Measurements from ENCODE around the gene FFAR1.

The FFAR1 gene

DNA sequence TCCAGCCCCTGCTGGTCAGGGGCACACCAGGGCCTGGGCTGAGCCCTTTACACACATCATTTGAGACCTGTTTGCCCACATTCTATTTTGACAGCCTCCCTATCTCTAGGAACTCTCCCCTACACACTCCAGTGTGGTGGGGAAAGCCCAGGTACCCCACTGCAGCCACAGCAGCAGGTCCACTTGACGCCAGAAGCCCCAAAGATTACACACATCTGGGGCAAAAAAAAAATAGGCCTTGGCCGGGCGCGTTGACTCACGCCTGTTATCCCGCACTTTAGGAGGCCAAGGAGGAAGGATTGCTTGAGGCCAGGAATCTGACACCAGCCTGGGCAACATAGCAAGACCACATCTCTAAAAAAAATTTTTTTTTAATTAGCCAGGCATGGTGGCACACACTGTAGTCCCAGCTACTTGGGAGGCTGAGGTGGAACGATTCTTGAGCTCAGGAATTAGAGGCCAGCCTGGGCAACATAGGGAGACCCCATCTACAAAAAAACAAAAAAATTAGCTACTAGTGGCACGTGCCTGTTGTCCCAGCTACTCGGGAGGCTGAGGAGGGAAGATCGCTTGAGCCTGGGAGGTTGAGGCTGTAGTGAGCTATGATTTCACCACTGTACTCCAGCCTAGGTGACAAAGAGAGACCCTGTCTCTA lies 36.8 kb upstream of the FFAR1 start:
- H3K4me2 ChIP-seq (ENCODE audit: insufficient read depth, low read length): no peak overlapping the region
- TF ChIP-seq, protein P1, sequence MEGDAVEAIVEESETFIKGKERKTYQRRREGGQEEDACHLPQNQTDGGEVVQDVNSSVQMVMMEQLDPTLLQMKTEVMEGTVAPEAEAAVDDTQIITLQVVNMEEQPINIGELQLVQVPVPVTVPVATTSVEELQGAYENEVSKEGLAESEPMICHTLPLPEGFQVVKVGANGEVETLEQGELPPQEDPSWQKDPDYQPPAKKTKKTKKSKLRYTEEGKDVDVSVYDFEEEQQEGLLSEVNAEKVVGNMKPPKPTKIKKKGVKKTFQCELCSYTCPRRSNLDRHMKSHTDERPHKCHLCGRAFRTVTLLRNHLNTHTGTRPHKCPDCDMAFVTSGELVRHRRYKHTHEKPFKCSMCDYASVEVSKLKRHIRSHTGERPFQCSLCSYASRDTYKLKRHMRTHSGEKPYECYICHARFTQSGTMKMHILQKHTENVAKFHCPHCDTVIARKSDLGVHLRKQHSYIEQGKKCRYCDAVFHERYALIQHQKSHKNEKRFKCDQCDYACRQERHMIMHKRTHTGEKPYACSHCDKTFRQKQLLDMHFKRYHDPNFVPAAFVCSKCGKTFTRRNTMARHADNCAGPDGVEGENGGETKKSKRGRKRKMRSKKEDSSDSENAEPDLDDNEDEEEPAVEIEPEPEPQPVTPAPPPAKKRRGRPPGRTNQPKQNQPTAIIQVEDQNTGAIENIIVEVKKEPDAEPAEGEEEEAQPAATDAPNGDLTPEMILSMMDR (IDR thresholded peaks at IDR 0.05; ENCODE audit: borderline replicate concordance, extremely low read depth, low read length, poor library complexity, severe bottlenecking): no peak
- TF ChIP-seq EZH2 (IDR thresholded peaks at IDR 0.05; ENCODE audit: borderline replicate concordance, low read depth, low read length, severe bottlenecking): no peak

DNA sequence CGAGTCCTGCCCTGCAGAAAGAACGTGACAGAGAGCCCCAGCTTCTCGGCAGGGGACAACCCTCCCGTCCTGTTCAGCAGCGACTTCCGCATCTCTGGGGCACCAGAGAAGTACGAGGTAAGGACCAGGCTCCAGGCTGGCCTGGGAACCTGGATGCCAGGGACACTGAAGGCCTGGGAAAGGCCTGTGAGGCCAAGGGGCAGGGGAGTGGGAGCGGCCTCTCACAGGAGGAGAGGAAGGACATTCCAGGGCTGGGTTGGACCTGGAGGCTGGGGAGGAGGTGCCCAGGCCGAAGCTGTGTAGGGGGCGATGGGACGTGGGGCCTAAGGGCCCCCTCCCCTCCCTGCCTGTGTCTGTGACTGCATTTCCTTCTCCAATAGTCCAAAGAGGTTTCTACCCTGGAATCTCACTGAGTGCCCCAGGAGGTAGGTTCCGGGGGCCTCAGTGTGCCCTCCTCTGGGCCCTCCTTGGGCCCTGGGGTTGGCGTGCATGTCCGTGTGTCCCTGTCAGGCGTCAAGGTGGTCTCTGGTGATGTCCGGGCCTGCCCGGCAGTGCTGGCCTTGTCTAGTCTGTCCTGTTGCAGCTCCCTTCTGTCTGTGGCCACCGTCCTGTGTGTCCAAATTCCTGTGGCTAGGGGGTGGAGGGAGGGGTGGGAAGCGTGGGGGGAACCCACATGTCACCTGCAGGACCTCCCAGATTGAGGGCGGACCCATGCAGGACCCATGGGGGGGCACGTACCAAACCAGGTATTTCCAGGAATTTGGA lies 35.6 kb upstream of the FFAR1 start:
- H4K20me1 ChIP-seq (ENCODE audit: insufficient read depth, low read length): 0 out of 2 replicates have a peak, but pooled peaks cover 2% of the 10 kb centered on the region
- TF ChIP-seq, protein P1 (IDR thresholded peaks at IDR 0.05; ENCODE audit: borderline replicate concordance, extremely low read depth, low read length, poor library complexity, severe bottlenecking): no peak
- no peak overlapping the region for H2AFZ ChIP-seq (ENCODE audit: low read depth, low read length)
- no peak overlapping the region for H3K4me3 ChIP-seq (ENCODE audit: low read depth in 1 of 2, low read length in 2 of 2)
- no peaks in the 10 kb centered on the region for H3K27me3 ChIP-seq (ENCODE audit: insufficient read depth, low read length, poor library complexity)
- no peak overlapping the region for H3K27ac ChIP-seq (ENCODE audit: low read length)
- H3K4me1 ChIP-seq (ENCODE audit: insufficient read depth, low read length): no peaks in the 10 kb centered on the region
- H3K9ac ChIP-seq (ENCODE audit: low read depth, low read length): no peak overlapping the region
- H3K9me3 ChIP-seq (ENCODE audit: insufficient read depth, low read length, severe bottlenecking): no peaks in the 10 kb centered on the region
- DNase-seq (no peak), ATAC-seq (ENCODE audit: insufficient read depth, low read depth) (no peak)
- no peaks in the 10 kb centered on the region for H3K79me2 ChIP-seq (ENCODE audit: insufficient read depth, low read length)
- H3K4me2 ChIP-seq (ENCODE audit: insufficient read depth, low read length): no peak overlapping the region
- H3K36me3 ChIP-seq (ENCODE audit: insufficient read depth, low read length): no peaks in the 10 kb centered on the region

More for the DNA sequence above, 36.8 kb upstream of the FFAR1 start:
- Histone ChIP-seq H3K9me3 (ENCODE audit: insufficient read depth, low read length, severe bottlenecking) (no peaks in the 10 kb centered on the region), H3K9ac (ENCODE audit: low read depth, low read length) (no peak overlapping the region), H3K4me3 (ENCODE audit: low read depth in 1 of 2, low read length in 2 of 2) (no peak overlapping the region), H3K27ac (ENCODE audit: low read length) (no peak overlapping the region), H4K20me1 (ENCODE audit: insufficient read depth, low read length) (0 out of 2 replicates have a peak, but pooled peaks cover 2% of the 10 kb centered on the region), H2AFZ (ENCODE audit: low read depth, low read length) (no peak overlapping the region), H3K4me1 (ENCODE audit: insufficient read depth, low read length) (no peaks in the 10 kb centered on the region), H3K79me2 (ENCODE audit: insufficient read depth, low read length) (no peaks in the 10 kb centered on the region), H3K36me3 (ENCODE audit: insufficient read depth, low read length) (no peaks in the 10 kb centered on the region), H3K27me3 (ENCODE audit: insufficient read depth, low read length, poor library complexity) (no peaks in the 10 kb centered on the region)
- no peak for DNase-seq
- ATAC-seq (ENCODE audit: insufficient read depth, low read depth): no peak

DNA sequence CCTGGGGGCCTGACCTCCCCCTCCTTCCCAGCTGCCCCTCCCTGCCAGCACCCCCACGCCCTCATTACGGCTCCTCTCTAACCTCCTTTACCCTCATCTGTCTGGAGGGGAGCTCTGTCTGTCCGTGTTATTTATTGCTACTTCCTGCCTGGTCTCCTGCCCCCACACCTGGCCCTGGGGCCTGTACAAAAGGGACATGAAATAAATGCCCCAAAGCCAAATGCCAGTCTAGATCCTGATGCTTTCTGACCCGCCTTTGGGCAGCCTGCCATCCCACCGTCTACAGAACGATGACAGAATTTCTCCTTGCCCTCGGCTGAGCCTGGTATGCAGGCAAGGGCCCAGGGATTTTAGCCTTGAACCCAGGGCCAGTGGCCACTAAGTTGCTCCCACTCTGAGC lies 34.1 kb upstream of the FFAR1 start:
- Histone ChIP-seq H3K27me3 (ENCODE audit: insufficient read depth, low read length, poor library complexity) (no peaks in the 10 kb centered on the region), H3K36me3 (ENCODE audit: insufficient read depth, low read length) (no peaks in the 10 kb centered on the region), H3K4me3 (ENCODE audit: low read depth in 1 of 2, low read length in 2 of 2) (no peak overlapping the region), H3K4me2 (ENCODE audit: insufficient read depth, low read length) (no peak overlapping the region), H3K79me2 (ENCODE audit: insufficient read depth, low read length) (no peaks in the 10 kb centered on the region), H2AFZ (ENCODE audit: low read depth, low read length) (no peak overlapping the region), H3K27ac (ENCODE audit: low read length) (no peak overlapping the region), H3K9me3 (ENCODE audit: insufficient read depth, low read length, severe bottlenecking) (no peaks in the 10 kb centered on the region), H3K9ac (ENCODE audit: low read depth, low read length) (no peak overlapping the region), H3K4me1 (ENCODE audit: insufficient read depth, low read length) (no peaks in the 10 kb centered on the region), H4K20me1 (ENCODE audit: insufficient read depth, low read length) (0 out of 2 replicates have a peak, but pooled peaks cover 2% of the 10 kb centered on the region)
- ATAC-seq (ENCODE audit: insufficient read depth, low read depth) (no peak), DNase-seq (no peak)
- TF ChIP-seq, protein P1 (IDR thresholded peaks at IDR 0.05; ENCODE audit: borderline replicate concordance, extremely low read depth, low read length, poor library complexity, severe bottlenecking): no peak
- TF ChIP-seq EZH2 (IDR thresholded peaks at IDR 0.05; ENCODE audit: borderline replicate concordance, low read depth, low read length, severe bottlenecking): no peak

Data from DND-41 (cell line).